ENCODE results near the gene RAD51D. TPM values are rescaled to one million over a fixed set of nuclear protein-coding genes. Genes with fewer than 3 reads are reported as not detected.
"Not testable (repeated sequence)": the region's sequence is repeated elsewhere in the genome, so short reads cannot be mapped to it uniquely, and the experiment has no call there.

Gene RAD51D
- total RNA-seq, 1 donor from 2014 or later = 11.1 TPM

DNA sequence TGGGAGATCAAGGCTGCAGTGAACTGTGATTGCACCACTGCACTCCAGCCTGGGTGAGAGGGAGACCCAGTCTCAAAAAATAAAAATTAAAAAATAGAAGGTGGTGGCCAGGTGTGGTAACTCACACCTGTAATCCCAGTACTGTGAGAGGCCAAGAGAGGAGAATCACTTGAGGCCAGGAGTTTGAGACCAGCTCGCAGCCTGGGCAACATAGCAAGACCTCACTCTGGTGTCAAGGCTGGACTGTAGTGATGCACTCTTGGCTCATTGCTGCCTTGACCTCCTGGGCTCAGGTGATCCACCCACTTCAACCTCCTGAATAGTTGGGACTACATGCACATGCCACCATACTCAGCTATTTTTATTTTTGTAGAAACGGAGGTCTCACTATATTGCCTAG is 69.5 kb downstream of the RAD51D start:
- DNase-seq (ENCODE audit: low spot score) = no peak
- Mint-ChIP-seq H3K4me1 (ENCODE audit: low read depth) (peaks cover 28% of the 10 kb centered on the region), H3K27ac (ENCODE audit: unreplicated experiment) (no peak overlapping the region), H3K4me3 (ENCODE audit: unreplicated experiment) (no peak overlapping the region), H3K27me3 (ENCODE audit: low read depth) (no peaks in the 10 kb centered on the region), H3K9me3 (ENCODE audit: low read depth) (no peaks in the 10 kb centered on the region), H3K36me3 (ENCODE audit: low read depth) (peaks cover 4% of the 10 kb centered on the region)
- TF ChIP-seq, protein P1, sequence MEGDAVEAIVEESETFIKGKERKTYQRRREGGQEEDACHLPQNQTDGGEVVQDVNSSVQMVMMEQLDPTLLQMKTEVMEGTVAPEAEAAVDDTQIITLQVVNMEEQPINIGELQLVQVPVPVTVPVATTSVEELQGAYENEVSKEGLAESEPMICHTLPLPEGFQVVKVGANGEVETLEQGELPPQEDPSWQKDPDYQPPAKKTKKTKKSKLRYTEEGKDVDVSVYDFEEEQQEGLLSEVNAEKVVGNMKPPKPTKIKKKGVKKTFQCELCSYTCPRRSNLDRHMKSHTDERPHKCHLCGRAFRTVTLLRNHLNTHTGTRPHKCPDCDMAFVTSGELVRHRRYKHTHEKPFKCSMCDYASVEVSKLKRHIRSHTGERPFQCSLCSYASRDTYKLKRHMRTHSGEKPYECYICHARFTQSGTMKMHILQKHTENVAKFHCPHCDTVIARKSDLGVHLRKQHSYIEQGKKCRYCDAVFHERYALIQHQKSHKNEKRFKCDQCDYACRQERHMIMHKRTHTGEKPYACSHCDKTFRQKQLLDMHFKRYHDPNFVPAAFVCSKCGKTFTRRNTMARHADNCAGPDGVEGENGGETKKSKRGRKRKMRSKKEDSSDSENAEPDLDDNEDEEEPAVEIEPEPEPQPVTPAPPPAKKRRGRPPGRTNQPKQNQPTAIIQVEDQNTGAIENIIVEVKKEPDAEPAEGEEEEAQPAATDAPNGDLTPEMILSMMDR (IDR thresholded peaks at IDR 0.05) = no peak

- DNase-seq (ENCODE audit: low spot score) = no peak
- H3K4me1 Mint-ChIP-seq (ENCODE audit: low read depth) = peaks cover 28% of the 10 kb centered on the region
- H3K36me3 Mint-ChIP-seq (ENCODE audit: low read depth) = peaks cover 4% of the 10 kb centered on the region
- no peak overlapping the region for H3K27ac Mint-ChIP-seq (ENCODE audit: unreplicated experiment)
- TF ChIP-seq, protein P1 (IDR thresholded peaks at IDR 0.05) = no peak
- H3K9me3 Mint-ChIP-seq (ENCODE audit: low read depth) = no peaks in the 10 kb centered on the region
- H3K27me3 Mint-ChIP-seq (ENCODE audit: low read depth) = no peaks in the 10 kb centered on the region
- H3K4me3 Mint-ChIP-seq (ENCODE audit: unreplicated experiment) = no peak overlapping the region
Observed at GRCh38 chr17:35048685-35049379, 70.8 kb downstream of the RAD51D start.

DNA sequence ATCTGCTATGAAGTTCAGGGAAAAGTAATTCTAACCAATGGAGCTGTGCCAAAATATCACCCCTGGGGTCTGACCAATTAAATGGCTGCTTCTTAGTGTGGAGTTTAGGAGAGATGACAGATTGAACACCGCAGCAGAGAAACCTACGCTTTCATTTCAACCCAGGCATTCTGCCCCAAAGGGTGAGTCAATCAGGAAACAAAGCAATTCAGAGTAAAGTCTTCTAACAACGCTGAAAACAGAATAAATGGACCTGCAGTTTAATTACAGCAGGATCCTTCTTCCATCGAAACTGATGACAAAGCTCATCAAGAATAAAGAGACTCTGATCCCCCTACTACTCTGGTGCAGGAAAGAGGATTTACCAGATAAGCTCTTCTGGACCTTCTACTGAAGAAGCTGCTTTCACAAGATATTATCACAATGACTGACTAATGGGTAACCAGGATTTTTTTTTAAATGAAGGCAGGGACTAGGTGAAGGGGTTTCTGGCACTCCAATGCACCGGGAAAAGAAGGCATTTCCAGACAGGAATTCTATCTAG is 72.8 kb downstream of the RAD51D start:
- TF ChIP-seq, protein P1 (IDR thresholded peaks at IDR 0.05) = no peak
- DNase-seq (ENCODE audit: low spot score) = no peak
- H3K27ac Mint-ChIP-seq (ENCODE audit: unreplicated experiment) = no peak overlapping the region
- peaks cover 16% of the 10 kb centered on the region for H3K4me1 Mint-ChIP-seq (ENCODE audit: low read depth)
- H3K27me3 Mint-ChIP-seq (ENCODE audit: low read depth) = no peaks in the 10 kb centered on the region
- H3K4me3 Mint-ChIP-seq (ENCODE audit: unreplicated experiment) = no peak overlapping the region
- H3K36me3 Mint-ChIP-seq (ENCODE audit: low read depth) = peaks cover 4% of the 10 kb centered on the region
- H3K9me3 Mint-ChIP-seq (ENCODE audit: low read depth) = no peaks in the 10 kb centered on the region

GRCh38 chr17:35046245-35046644 is 73.4 kb downstream of the RAD51D start:
- H3K4me1 Mint-ChIP-seq (ENCODE audit: low read depth) = peaks cover 10% of the 10 kb centered on the region
- no peaks in the 10 kb centered on the region for H3K9me3 Mint-ChIP-seq (ENCODE audit: low read depth)
- H3K4me3 Mint-ChIP-seq (ENCODE audit: unreplicated experiment) = no peak overlapping the region
- H3K27ac Mint-ChIP-seq (ENCODE audit: unreplicated experiment) = no peak overlapping the region
- TF ChIP-seq, protein P1 (IDR thresholded peaks at IDR 0.05) = no peak
- no peak for DNase-seq (ENCODE audit: low spot score)
- peaks cover 4% of the 10 kb centered on the region for H3K36me3 Mint-ChIP-seq (ENCODE audit: low read depth)
- no peaks in the 10 kb centered on the region for H3K27me3 Mint-ChIP-seq (ENCODE audit: low read depth)

GRCh38 chr17:35045458-35045979 is 74.1 kb downstream of the RAD51D start:
- H3K4me3 Mint-ChIP-seq (ENCODE audit: unreplicated experiment); H3K36me3 Mint-ChIP-seq (ENCODE audit: low read depth); DNase-seq (ENCODE audit: low spot score); H3K4me1 Mint-ChIP-seq (ENCODE audit: low read depth); H3K9me3 Mint-ChIP-seq (ENCODE audit: low read depth); H3K27me3 Mint-ChIP-seq (ENCODE audit: low read depth); H3K27ac Mint-ChIP-seq (ENCODE audit: unreplicated experiment): not testable (repeated sequence)
